Lower leg skin (tissue), 4 donors: Measurements from ENCODE around the gene METRN. TPM values are rescaled to one million over a fixed set of nuclear protein-coding genes. Genes with fewer than 3 reads are reported as not detected.
"Not testable (repeated sequence)": the region's sequence is repeated elsewhere in the genome, so short reads cannot be mapped to it uniquely, and the experiment has no call there.

Experiments
- DNase-seq, 2 donors: peaks; one replicate each; pipeline ENCODE4 v3.0.0-alpha.2; 2019; ENCODE audit warnings: low spot score in 2 of 2
- H3K4me3 ChIP-seq: fragments of 200-600 bp; sonication (generic); 2 replicates; pipeline ENCODE4 v1.5.1; 2017; ENCODE audit warnings: mild to moderate bottlenecking, low read depth; ENCODE audit not compliant: poor library complexity, severe bottlenecking
- CTCF ChIP-seq, 3 donors: fragments of 450-650 bp; IDR thresholded peaks; one replicate each; pipeline ENCODE4 v1.5.1; 2016; ENCODE audit warnings: antibody characterized with exemption in 3 of 3, mild to moderate bottlenecking in 3 of 3, moderate library complexity in 2 of 3
- POLR2A ChIP-seq, 2 donors: fragments of 450-650 bp; IDR thresholded peaks; one replicate each; pipeline ENCODE4 v1.6.1; 2016 to 2017; ENCODE audit warnings: antibody characterized with exemption in 2 of 2, mild to moderate bottlenecking in 1 of 2, moderate library complexity in 1 of 2
- WGBS, 2 donors: methylation state at CpG; one replicate each; pipeline ENCODE4 v1.1.5; 2018; 5-methylcytosine and 5-hydroxymethylcytosine counted together
- intact Hi-C: fragments of 100-400 bp; cut with DNase I; formaldehyde crosslinking; loops from one replicate; pipeline ENCODE4 v1.15.0; 2023; ENCODE audit warnings: low total_unique reads
- total RNA-seq, 4 donors: library from RNA; depleted of rRNA; stranded (reverse); fragments of >200 nt; gene quantifications; one replicate each; pipeline ENCODE4 v1.1.0, GENCODE V29; 2016

METRN gene
- total RNA-seq, 4 donors from 2014 or later, result 24.2 to 48.4 (median 36.0) TPM

GRCh38 chr16:689175-689897, 25.6 kb upstream of the METRN start:
- no peak for TF ChIP-seq CTCF (IDR thresholded peaks at IDR 0.05)
- TF ChIP-seq POLR2A (IDR thresholded peaks at IDR 0.05), result no peak
- intact Hi-C loops, result no loop called here
- H3K4me3 ChIP-seq, result peak overlapping the region; percentile 86
- 77 to 83% methylated on average over 24 of the region's 26 CpGs for WGBS, 2 donors
- no peak for DNase-seq

- H3K4me3 ChIP-seq, DNase-seq, intact Hi-C loops: not testable (repeated sequence)
- WGBS, 2 donors, result 66 to 67% methylated on average over 16 of the region's 16 CpGs
Measured at GRCh38 chr16:691242-691641, 23.7 kb upstream of the METRN start.

DNA sequence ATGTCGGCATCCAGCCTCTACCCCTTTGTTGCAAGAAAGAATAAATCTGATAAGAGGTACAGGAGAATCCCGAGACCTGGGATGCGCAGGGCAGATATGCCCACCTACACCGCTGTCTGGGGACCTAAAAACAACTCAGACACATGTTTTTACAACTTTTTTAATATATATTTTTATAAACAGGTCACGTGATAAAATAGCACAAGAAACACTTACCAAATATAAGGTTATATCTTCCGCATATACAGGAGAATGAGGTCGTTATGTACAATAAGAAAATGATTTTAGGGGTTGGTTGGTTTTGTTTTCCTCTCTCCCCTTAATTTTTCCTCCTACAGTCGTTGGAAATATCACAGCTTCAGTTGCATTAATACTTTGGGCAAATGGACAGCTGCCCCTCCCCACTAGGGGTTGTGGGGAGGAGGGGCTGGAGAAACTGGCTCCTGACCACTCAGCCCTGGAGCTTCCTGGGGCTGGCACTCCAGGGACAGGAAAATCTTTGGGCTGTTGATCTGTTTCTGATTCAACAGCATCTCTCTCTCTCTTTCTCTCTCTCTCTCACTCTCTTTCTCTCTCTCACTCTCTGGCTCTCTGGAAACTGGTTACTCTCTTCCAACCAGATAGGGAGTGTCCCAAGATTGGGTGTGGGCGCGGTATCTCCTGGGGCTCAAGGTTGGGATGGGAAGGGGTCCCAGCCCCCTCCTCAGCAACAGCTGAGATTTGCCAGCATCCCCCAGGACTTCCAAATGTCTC, 22.4 kb upstream of the METRN start:
- no peak for TF ChIP-seq CTCF (IDR thresholded peaks at IDR 0.05)
- TF ChIP-seq POLR2A (IDR thresholded peaks at IDR 0.05), result no peak
- WGBS, 2 donors, result 55 to 63% methylated on average over 10 of the region's 10 CpGs
- intact Hi-C loops, result no loop called here

GRCh38 chr16:693364-693763, 21.6 kb upstream of the METRN start:
- no peak for DNase-seq
- 11 to 40% methylated on average over 7 to 17 of the region's 22 CpGs for WGBS, 2 donors
- no peak for TF ChIP-seq CTCF (IDR thresholded peaks at IDR 0.05)
- no peak for TF ChIP-seq POLR2A (IDR thresholded peaks at IDR 0.05)
- intact Hi-C loops, result no loop called here
- H3K4me3 ChIP-seq, result no peak overlapping the region

More for the DNA sequence above, 22.4 kb upstream of the METRN start:
- no peak for DNase-seq
- no peak overlapping the region for H3K4me3 ChIP-seq

- intact Hi-C loops, result no loop called here
- 9 to 20% methylated on average over 3 to 36 of the region's 37 CpGs for WGBS, 2 donors
- no peak overlapping the region for H3K4me3 ChIP-seq
- no peak for DNase-seq
- no peak for TF ChIP-seq POLR2A (IDR thresholded peaks at IDR 0.05)
- TF ChIP-seq CTCF (IDR thresholded peaks at IDR 0.05), result no peak
Measured at GRCh38 chr16:693766-694165, 21.2 kb upstream of the METRN start.

DNA sequence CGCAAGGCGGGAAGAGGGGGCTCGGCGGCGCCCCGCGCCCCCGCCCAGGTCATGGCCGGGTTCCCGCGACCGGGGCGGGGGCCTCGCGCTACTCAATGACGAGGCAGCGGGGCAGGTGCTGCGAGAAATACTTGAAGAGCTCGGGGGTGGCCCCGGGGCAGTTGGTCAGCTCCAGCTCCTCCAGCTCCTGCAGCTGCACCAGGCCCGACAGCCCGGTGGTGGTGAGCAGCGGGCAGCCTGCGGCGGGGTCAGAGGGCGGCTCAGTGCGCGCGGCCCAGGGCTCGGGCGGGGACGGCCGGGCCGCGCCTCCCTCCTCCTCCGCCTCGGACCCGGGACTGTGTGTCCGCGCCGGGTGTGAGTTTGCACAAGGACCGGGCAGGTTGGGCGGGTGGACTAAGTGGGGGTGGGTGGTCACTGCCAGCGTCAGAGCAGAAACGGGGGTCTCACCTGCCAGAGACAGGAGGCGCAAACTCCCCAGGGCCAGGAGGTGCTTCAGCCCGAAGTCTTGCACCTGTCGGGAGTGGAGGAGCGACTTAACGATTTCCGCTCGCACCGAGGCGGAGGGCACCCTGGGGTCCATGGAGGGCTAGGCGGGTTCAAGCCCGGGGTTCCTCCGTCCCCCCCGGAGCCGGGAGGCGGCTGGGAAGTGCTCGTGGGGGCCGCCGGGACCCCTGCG, 20.6 kb upstream of the METRN start:
- WGBS, 2 donors, result 2% methylated on average over 13 to 27 of the region's 64 CpGs
- H3K4me3 ChIP-seq, result peak overlapping the region; percentile 19
- no peak for DNase-seq
- TF ChIP-seq POLR2A (IDR thresholded peaks at IDR 0.05) (no peak), CTCF (IDR thresholded peaks at IDR 0.05) (no peak)
- intact Hi-C loops, result no loop called here
